ENCODE results near the gene PLXDC2. TPM values are rescaled to one million over a fixed set of nuclear protein-coding genes. Genes with fewer than 3 reads are reported as not detected.

The PLXDC2 gene
- total and polyA plus RNA-seq, 4 donors = 11.8 to 99.6 (median 40.8) TPM

DNA sequence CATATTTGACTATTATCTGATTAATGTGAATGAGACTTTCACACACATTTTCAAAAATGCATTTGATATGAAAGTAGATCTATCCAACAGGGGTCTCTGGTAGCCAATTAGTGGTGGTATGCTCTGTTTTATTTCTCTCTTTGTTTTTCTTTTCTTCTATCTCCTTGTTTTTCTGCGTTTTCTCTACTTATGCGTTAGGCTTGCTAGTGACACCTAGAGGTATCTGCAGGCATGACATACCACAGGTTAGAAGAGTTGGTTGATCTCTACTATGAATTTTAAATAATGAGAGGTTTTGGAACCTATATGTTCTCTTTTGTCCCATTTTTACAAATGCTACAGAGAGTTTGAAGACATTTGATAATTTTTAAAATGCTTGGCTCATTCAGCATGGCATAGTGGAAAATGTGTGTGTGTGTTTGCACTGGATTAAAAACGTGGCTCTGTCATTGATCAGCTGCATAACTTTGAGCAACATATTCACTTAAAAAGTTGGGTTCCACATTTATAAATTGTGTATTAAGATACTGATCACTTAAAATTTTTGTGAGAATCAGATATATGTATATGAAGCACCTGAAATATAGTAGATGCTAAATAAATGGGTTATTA lies 28.1 kb upstream of the PLXDC2 start:
- TF ChIP-seq, protein P1, sequence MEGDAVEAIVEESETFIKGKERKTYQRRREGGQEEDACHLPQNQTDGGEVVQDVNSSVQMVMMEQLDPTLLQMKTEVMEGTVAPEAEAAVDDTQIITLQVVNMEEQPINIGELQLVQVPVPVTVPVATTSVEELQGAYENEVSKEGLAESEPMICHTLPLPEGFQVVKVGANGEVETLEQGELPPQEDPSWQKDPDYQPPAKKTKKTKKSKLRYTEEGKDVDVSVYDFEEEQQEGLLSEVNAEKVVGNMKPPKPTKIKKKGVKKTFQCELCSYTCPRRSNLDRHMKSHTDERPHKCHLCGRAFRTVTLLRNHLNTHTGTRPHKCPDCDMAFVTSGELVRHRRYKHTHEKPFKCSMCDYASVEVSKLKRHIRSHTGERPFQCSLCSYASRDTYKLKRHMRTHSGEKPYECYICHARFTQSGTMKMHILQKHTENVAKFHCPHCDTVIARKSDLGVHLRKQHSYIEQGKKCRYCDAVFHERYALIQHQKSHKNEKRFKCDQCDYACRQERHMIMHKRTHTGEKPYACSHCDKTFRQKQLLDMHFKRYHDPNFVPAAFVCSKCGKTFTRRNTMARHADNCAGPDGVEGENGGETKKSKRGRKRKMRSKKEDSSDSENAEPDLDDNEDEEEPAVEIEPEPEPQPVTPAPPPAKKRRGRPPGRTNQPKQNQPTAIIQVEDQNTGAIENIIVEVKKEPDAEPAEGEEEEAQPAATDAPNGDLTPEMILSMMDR (IDR thresholded peaks at IDR 0.05; ENCODE audit: control extremely low read depth, extremely low read depth) = peak; percentile 39
- Histone ChIP-seq H3K9ac (ENCODE audit: insufficient read depth in 1 of 2, low read length in 2 of 2) (no peak overlapping the region), H3K27ac (ENCODE audit: low read depth in 1 of 2, low read length in 1 of 2) (no peak overlapping the region), H3K27me3 (ENCODE audit: control insufficient read depth in 3 of 3, insufficient read depth in 3 of 3, low read length in 2 of 3) (no peaks in the 10 kb centered on the region), H3K4me3 (no peak overlapping the region), H3K4me1 (ENCODE audit: control insufficient read depth in 5 of 5, insufficient read depth in 5 of 5, low read length in 5 of 5) (no peaks in the 10 kb centered on the region), H3K36me3 (ENCODE audit: control insufficient read depth in 4 of 4, insufficient read depth in 4 of 4, low read length in 4 of 4) (no peaks in the 10 kb centered on the region), H3K9me3 (ENCODE audit: control insufficient read depth in 4 of 4, insufficient read depth in 3 of 4, low read length in 3 of 4) (no peaks in the 10 kb centered on the region)
- DNase-seq (peak in 2 of 3 donors; percentile 36 to 48), ATAC-seq (ENCODE audit: insufficient read depth, low FRiP score) (peak; percentile 61)
- 21 to 23% methylated on average over 3 of the region's 3 CpGs for WGBS, 2 donors

DNA sequence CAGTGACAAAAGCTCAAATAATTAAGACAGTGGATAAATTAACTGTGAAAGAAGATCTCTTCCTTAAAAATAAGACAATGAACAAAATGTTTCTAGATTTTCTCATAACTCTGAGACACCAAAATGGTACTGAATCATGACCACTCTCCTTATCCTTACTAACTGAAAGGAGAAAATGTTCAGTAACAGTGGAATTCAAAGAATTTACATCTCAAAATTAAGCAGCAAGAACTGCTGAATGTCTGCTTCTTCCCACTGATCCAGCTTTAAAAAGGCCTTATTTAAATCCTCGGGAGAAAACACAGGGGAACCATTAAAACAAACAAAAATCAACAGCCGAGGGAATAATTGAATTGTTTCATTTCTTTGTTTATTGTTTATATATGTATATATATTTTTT lies 27.3 kb upstream of the PLXDC2 start:
- no peaks in the 10 kb centered on the region for H3K4me1 ChIP-seq (ENCODE audit: control insufficient read depth in 5 of 5, insufficient read depth in 5 of 5, low read length in 5 of 5)
- no peaks in the 10 kb centered on the region for H3K9me3 ChIP-seq (ENCODE audit: control insufficient read depth in 4 of 4, insufficient read depth in 3 of 4, low read length in 3 of 4)
- TF ChIP-seq, protein P1 (IDR thresholded peaks at IDR 0.05; ENCODE audit: control extremely low read depth, extremely low read depth) = no peak
- no peak for DNase-seq
- H3K27me3 ChIP-seq (ENCODE audit: control insufficient read depth in 3 of 3, insufficient read depth in 3 of 3, low read length in 2 of 3) = no peaks in the 10 kb centered on the region
- no peaks in the 10 kb centered on the region for H3K36me3 ChIP-seq (ENCODE audit: control insufficient read depth in 4 of 4, insufficient read depth in 4 of 4, low read length in 4 of 4)
- no peak overlapping the region for H3K27ac ChIP-seq (ENCODE audit: low read depth in 1 of 2, low read length in 1 of 2)
- no peak for ATAC-seq (ENCODE audit: insufficient read depth, low FRiP score)
- 75 to 88% methylated on average over 2 of the region's 2 CpGs for WGBS, 2 donors
- no peak overlapping the region for H3K9ac ChIP-seq (ENCODE audit: insufficient read depth in 1 of 2, low read length in 2 of 2)
- H3K4me3 ChIP-seq = no peak overlapping the region

GRCh38 chr10:19789607-19790006 lies 26.6 kb upstream of the PLXDC2 start:
- Histone ChIP-seq H3K36me3 (ENCODE audit: control insufficient read depth in 4 of 4, insufficient read depth in 4 of 4, low read length in 4 of 4) (no peaks in the 10 kb centered on the region), H3K4me1 (ENCODE audit: control insufficient read depth in 5 of 5, insufficient read depth in 5 of 5, low read length in 5 of 5) (no peaks in the 10 kb centered on the region), H3K9ac (ENCODE audit: insufficient read depth in 1 of 2, low read length in 2 of 2) (no peak overlapping the region), H3K4me3 (no peak overlapping the region), H3K9me3 (ENCODE audit: control insufficient read depth in 4 of 4, insufficient read depth in 3 of 4, low read length in 3 of 4) (no peaks in the 10 kb centered on the region), H3K27me3 (ENCODE audit: control insufficient read depth in 3 of 3, insufficient read depth in 3 of 3, low read length in 2 of 3) (no peaks in the 10 kb centered on the region), H3K27ac (ENCODE audit: low read depth in 1 of 2, low read length in 1 of 2) (no peak overlapping the region)
- TF ChIP-seq, protein P1 (IDR thresholded peaks at IDR 0.05; ENCODE audit: control extremely low read depth, extremely low read depth) = no peak
- ATAC-seq (ENCODE audit: insufficient read depth, low FRiP score) = no peak
- 93 to 98% methylated on average over 5 of the region's 5 CpGs for WGBS, 2 donors
- no peak for DNase-seq

- TF ChIP-seq, protein P1 (IDR thresholded peaks at IDR 0.05; ENCODE audit: control extremely low read depth, extremely low read depth) = no peak
- Histone ChIP-seq H3K27ac (ENCODE audit: low read depth in 1 of 2, low read length in 1 of 2) (no peak overlapping the region), H3K4me1 (ENCODE audit: control insufficient read depth in 5 of 5, insufficient read depth in 5 of 5, low read length in 5 of 5) (no peaks in the 10 kb centered on the region), H3K9me3 (ENCODE audit: control insufficient read depth in 4 of 4, insufficient read depth in 3 of 4, low read length in 3 of 4) (no peaks in the 10 kb centered on the region), H3K9ac (ENCODE audit: insufficient read depth in 1 of 2, low read length in 2 of 2) (no peak overlapping the region), H3K4me3 (no peak overlapping the region), H3K36me3 (ENCODE audit: control insufficient read depth in 4 of 4, insufficient read depth in 4 of 4, low read length in 4 of 4) (no peaks in the 10 kb centered on the region), H3K27me3 (ENCODE audit: control insufficient read depth in 3 of 3, insufficient read depth in 3 of 3, low read length in 2 of 3) (no peaks in the 10 kb centered on the region)
- ATAC-seq (ENCODE audit: insufficient read depth, low FRiP score) (no peak), DNase-seq (no peak)
- WGBS, 2 donors = 68 to 85% methylated on average over 2 of the region's 2 CpGs
Measured at GRCh38 chr10:19791032-19791431, 25.2 kb upstream of the PLXDC2 start.

Data from lung (tissue), 12 donors.